H54 (cell line): ENCODE data around the gene EPHA6.

Experiments used
- DNase-seq: peaks from one replicate; pipeline ENCODE4 v3.0.0; 2011; ENCODE audit warnings: low spot score, mixed read lengths; ENCODE audit not compliant: insufficient read length
- FAIRE-seq: peaks from 3 replicates; lab custom pipeline; 2011; peaks lifted over from hg19 to GRCh38; lab: Jason Lieb, UNC
- POLR2A ChIP-seq: IDR thresholded peaks from 2 replicates; pipeline ENCODE4 v1.6.1; 2011; ENCODE audit warnings: low read depth, mild to moderate bottlenecking, low read length

Gene EPHA6

GRCh38 chr3:97121386-97121785 is 307.0 kb downstream of the EPHA6 start:
- no peak for FAIRE-seq
- no peak for TF ChIP-seq POLR2A
- no peak for DNase-seq

- FAIRE-seq (no peak), DNase-seq (no peak)
- TF ChIP-seq POLR2A = no peak
These were observed 311.6 kb downstream of the EPHA6 start for GRCh38 chr3:97125902-97126499.

GRCh38 chr3:97131476-97131875 is 317.1 kb downstream of the EPHA6 start:
- no peak for TF ChIP-seq POLR2A
- FAIRE-seq (no peak), DNase-seq (no peak)

GRCh38 chr3:97138914-97139541 is 324.6 kb downstream of the EPHA6 start:
- TF ChIP-seq POLR2A = no peak
- DNase-seq (no peak), FAIRE-seq (no peak)

GRCh38 chr3:97148931-97149330 is 334.5 kb downstream of the EPHA6 start:
- no peak for TF ChIP-seq POLR2A
- DNase-seq = no peak
- FAIRE-seq = no peak

GRCh38 chr3:97161169-97161568 is 346.8 kb downstream of the EPHA6 start:
- DNase-seq = no peak
- TF ChIP-seq POLR2A = no peak
- no peak for FAIRE-seq

- DNase-seq (no peak), FAIRE-seq (no peak)
- TF ChIP-seq POLR2A = no peak
These were observed 362.8 kb downstream of the EPHA6 start for GRCh38 chr3:97177242-97177641.

- DNase-seq (no peak), FAIRE-seq (no peak)
- TF ChIP-seq POLR2A = no peak
These were observed 367.3 kb downstream of the EPHA6 start for GRCh38 chr3:97181704-97182103.

GRCh38 chr3:97187771-97188170 is 373.4 kb downstream of the EPHA6 start:
- FAIRE-seq (no peak), DNase-seq (no peak)
- no peak for TF ChIP-seq POLR2A

GRCh38 chr3:97189835-97190234 is 375.4 kb downstream of the EPHA6 start:
- DNase-seq (no peak), FAIRE-seq (no peak)
- TF ChIP-seq POLR2A = no peak

GRCh38 chr3:97197083-97197482 is 382.7 kb downstream of the EPHA6 start:
- DNase-seq (no peak), FAIRE-seq (no peak)
- TF ChIP-seq POLR2A = no peak

- DNase-seq (no peak), FAIRE-seq (no peak)
- TF ChIP-seq POLR2A = no peak
These were observed 383.4 kb downstream of the EPHA6 start for GRCh38 chr3:97197830-97198229.

- FAIRE-seq = no peak
- no peak for DNase-seq
- no peak for TF ChIP-seq POLR2A
These were observed 386.0 kb downstream of the EPHA6 start for GRCh38 chr3:97200387-97200786.

- FAIRE-seq = no peak
- TF ChIP-seq POLR2A = no peak
These were observed 387.4 kb downstream of the EPHA6 start for GRCh38 chr3:97201814-97202213.

GRCh38 chr3:97228966-97229365 is 414.6 kb downstream of the EPHA6 start:
- FAIRE-seq (no peak), DNase-seq (no peak)
- no peak for TF ChIP-seq POLR2A

More at GRCh38 chr3:97201814-97202213, 387.4 kb downstream of the EPHA6 start:
- no peak for DNase-seq
